Measurements from ENCODE around the gene DENND1A. TPM values are rescaled to one million over a fixed set of nuclear protein-coding genes. Genes with fewer than 3 reads are reported as not detected.

DENND1A gene
- polyA plus RNA-seq, 2 of the 4 experiments (the other 2 are of a cell fraction), result 15.1 to 21.9 TPM

DNA sequence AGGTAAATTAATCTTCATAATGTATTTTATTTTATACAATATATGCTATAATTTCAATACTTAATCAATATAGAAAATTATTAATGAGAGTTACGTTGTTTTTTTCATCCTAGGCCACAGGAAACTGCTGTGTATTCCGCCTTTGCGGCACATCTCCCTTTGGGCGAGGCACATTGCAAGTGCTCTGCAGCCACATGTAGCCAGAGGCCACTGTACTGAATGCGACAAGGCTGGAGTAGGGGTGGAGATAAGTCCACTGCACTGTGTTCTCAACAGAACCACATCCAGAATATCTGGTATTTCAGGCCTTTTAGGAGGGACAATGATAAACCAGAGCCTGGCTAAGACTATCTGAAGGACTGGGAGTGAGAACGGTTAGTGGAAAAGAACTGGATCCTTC is 439.2 kb downstream of the DENND1A start (continued):
- TF ChIP-seq POLR2A (IDR thresholded peaks at IDR 0.05; ENCODE audit: low read length), result no peak

- no peak for TF ChIP-seq FOXS1 (CRISPR knock-in tag; IDR thresholded peaks at IDR 0.05)
- TF ChIP-seq TP53 (CRISPR knock-in tag; IDR thresholded peaks at IDR 0.05), result no peak
- TF ChIP-seq, protein P1, sequence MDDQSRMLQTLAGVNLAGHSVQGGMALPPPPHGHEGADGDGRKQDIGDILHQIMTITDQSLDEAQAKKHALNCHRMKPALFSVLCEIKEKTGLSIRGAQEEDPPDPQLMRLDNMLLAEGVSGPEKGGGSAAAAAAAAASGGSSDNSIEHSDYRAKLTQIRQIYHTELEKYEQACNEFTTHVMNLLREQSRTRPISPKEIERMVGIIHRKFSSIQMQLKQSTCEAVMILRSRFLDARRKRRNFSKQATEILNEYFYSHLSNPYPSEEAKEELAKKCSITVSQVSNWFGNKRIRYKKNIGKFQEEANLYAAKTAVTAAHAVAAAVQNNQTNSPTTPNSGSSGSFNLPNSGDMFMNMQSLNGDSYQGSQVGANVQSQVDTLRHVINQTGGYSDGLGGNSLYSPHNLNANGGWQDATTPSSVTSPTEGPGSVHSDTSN (IDR thresholded peaks at IDR 0.05), result no peak
- no peak for TF ChIP-seq RARB (CRISPR knock-in tag; IDR thresholded peaks at IDR 0.05)
- TF ChIP-seq SREBF2 (IDR thresholded peaks at IDR 0.05), result no peak
- no peak for TF ChIP-seq BCL3 (IDR thresholded peaks at IDR 0.05)
- no peak for TF ChIP-seq KDM5A (IDR thresholded peaks at IDR 0.05)
- no peak for TF ChIP-seq CBX2 (IDR thresholded peaks at IDR 0.05; ENCODE audit: borderline replicate concordance, low read depth)
- TF ChIP-seq RCOR1 (IDR thresholded peaks at IDR 0.05; ENCODE audit: low read depth, low read length), result no peak
- TF ChIP-seq, protein P2, sequence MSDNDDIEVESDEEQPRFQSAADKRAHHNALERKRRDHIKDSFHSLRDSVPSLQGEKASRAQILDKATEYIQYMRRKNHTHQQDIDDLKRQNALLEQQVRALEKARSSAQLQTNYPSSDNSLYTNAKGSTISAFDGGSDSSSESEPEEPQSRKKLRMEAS (IDR thresholded peaks at IDR 0.05), result no peak
- no peak for TF ChIP-seq TFCP2L1 (CRISPR knock-in tag; IDR thresholded peaks at IDR 0.05)
- TF ChIP-seq HDAC2 (IDR thresholded peaks at IDR 0.05), result no peak
- no peak for TF ChIP-seq ESRRA (IDR thresholded peaks at IDR 0.05; ENCODE audit: borderline replicate concordance, low read length)
- TF ChIP-seq E2F6 (IDR thresholded peaks at IDR 0.05; ENCODE audit: borderline replicate concordance, low read depth), result no peak
- no peak for TF ChIP-seq SMC3 (IDR thresholded peaks at IDR 0.05)
- TF ChIP-seq MAZ (IDR thresholded peaks at IDR 0.05; ENCODE audit: borderline replicate concordance, low read depth, low read length), result no peak
- no peak for TF ChIP-seq ZC3H11A (IDR thresholded peaks at IDR 0.05)
- TF ChIP-seq ZFP36 (IDR thresholded peaks at IDR 0.05; ENCODE audit: borderline replicate concordance, partially characterized antibody), result no peak
- TF ChIP-seq RNF2 (IDR thresholded peaks at IDR 0.05; ENCODE audit: borderline replicate concordance, low read depth), result no peak
- TF ChIP-seq RFX5 (IDR thresholded peaks at IDR 0.05), result no peak
- ChIA-PET CTCF (interaction anchor here (0.8 to 1.5 kb wide), 2 partner anchors 26 to 552 kb away, joined by 3 to 4 read pairs; no protein-coding TSS in a partner anchor), POLR2A (no interaction called here)
- Histone ChIP-seq H3K27ac (no peak overlapping the region), H3K9me3 (no peaks in the 10 kb centered on the region), H3K4me2 (no peak overlapping the region), H3K4me3 (no peak overlapping the region), H3K4me1 (no peaks in the 10 kb centered on the region)
- FAIRE-seq, result no peak
- WGBS (ENCODE audit: missing lambda C conversion rate), result 79% methylated on average over 16 of the region's 16 CpGs
- no peak for ATAC-seq
- DNase-seq (ENCODE audit: low read depth in 1 of 2, low spot score in 1 of 2), result no peak
These were observed 441.1 kb downstream of the DENND1A start for GRCh38 chr9:123488722-123489321.

GRCh38 chr9:123487944-123488548 is 441.9 kb downstream of the DENND1A start:
- no peak overlapping the region for H3K4me3 ChIP-seq
- no peaks in the 10 kb centered on the region for H3K4me1 ChIP-seq
- FAIRE-seq (no peak), ATAC-seq (no peak), DNase-seq (ENCODE audit: low read depth in 1 of 2, low spot score in 1 of 2) (no peak)
- H3K27ac ChIP-seq, result no peak overlapping the region
- no peak overlapping the region for H3K4me2 ChIP-seq
- ChIA-PET POLR2A (no interaction called here), CTCF (interaction anchor here (1.5 kb wide), 1 partner anchor 25 kb away, joined by 4 read pairs; no protein-coding TSS in a partner anchor)
- 97% methylated on average over 5 of the region's 5 CpGs for WGBS (ENCODE audit: missing lambda C conversion rate)
- H3K9me3 ChIP-seq, result no peaks in the 10 kb centered on the region
- no peak for TF ChIP-seq RAD21 (conservative IDR thresholded peaks at IDR 0.05 in 1 of 2, IDR thresholded peaks at IDR 0.05 in 1 of 2)
- TF ChIP-seq NR3C1 (IDR thresholded peaks at IDR 0.05), result no peak
- no peak for TF ChIP-seq ZC3H11A (IDR thresholded peaks at IDR 0.05)
- TF ChIP-seq SREBF2 (IDR thresholded peaks at IDR 0.05), result no peak
- TF ChIP-seq, protein P3, sequence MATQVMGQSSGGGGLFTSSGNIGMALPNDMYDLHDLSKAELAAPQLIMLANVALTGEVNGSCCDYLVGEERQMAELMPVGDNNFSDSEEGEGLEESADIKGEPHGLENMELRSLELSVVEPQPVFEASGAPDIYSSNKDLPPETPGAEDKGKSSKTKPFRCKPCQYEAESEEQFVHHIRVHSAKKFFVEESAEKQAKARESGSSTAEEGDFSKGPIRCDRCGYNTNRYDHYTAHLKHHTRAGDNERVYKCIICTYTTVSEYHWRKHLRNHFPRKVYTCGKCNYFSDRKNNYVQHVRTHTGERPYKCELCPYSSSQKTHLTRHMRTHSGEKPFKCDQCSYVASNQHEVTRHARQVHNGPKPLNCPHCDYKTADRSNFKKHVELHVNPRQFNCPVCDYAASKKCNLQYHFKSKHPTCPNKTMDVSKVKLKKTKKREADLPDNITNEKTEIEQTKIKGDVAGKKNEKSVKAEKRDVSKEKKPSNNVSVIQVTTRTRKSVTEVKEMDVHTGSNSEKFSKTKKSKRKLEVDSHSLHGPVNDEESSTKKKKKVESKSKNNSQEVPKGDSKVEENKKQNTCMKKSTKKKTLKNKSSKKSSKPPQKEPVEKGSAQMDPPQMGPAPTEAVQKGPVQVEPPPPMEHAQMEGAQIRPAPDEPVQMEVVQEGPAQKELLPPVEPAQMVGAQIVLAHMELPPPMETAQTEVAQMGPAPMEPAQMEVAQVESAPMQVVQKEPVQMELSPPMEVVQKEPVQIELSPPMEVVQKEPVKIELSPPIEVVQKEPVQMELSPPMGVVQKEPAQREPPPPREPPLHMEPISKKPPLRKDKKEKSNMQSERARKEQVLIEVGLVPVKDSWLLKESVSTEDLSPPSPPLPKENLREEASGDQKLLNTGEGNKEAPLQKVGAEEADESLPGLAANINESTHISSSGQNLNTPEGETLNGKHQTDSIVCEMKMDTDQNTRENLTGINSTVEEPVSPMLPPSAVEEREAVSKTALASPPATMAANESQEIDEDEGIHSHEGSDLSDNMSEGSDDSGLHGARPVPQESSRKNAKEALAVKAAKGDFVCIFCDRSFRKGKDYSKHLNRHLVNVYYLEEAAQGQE (IDR thresholded peaks at IDR 0.05), result no peak
- no peak for TF ChIP-seq EP300 (IDR thresholded peaks at IDR 0.05)
- TF ChIP-seq RARB (CRISPR knock-in tag; IDR thresholded peaks at IDR 0.05), result no peak
- TF ChIP-seq, protein P4, sequence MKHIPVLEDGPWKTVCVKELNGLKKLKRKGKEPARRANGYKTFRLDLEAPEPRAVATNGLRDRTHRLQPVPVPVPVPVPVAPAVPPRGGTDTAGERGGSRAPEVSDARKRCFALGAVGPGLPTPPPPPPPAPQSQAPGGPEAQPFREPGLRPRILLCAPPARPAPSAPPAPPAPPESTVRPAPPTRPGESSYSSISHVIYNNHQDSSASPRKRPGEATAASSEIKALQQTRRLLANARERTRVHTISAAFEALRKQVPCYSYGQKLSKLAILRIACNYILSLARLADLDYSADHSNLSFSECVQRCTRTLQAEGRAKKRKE (CRISPR knock-in tag; IDR thresholded peaks at IDR 0.05; ENCODE audit: low read depth), result no peak
- TF ChIP-seq, protein P5, sequence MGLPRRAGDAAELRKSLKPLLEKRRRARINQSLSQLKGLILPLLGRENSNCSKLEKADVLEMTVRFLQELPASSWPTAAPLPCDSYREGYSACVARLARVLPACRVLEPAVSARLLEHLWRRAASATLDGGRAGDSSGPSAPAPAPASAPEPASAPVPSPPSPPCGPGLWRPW (IDR thresholded peaks at IDR 0.05), result no peak
